ENCODE data around the gene TADA3. TPM values are rescaled to one million over a fixed set of nuclear protein-coding genes. Genes with fewer than 3 reads are reported as not detected.

TADA3 gene
- total and polyA plus RNA-seq, 9 of the 15 experiments (the other 6 are each of a cell fraction or from before 2014, with no cell fraction given), result 4.1 to 110 (median 74.8) TPM

- TF ChIP-seq SIN3A (IDR thresholded peaks at IDR 0.05; ENCODE audit: borderline replicate concordance in 2 of 2, control insufficient read depth in 1 of 2, low read depth in 2 of 2, low read length in 2 of 2) (peak in 1 of 2 experiments; percentile 78; a peak in 1 of 4 replicates), NCOA1 (IDR thresholded peaks at IDR 0.05; ENCODE audit: low read depth) (0 out of 2 replicates have a peak, but pooled peaks have one; percentile 6), TAF7 (tag; IDR thresholded peaks at IDR 0.05) (peak; percentile 93), FOSL1 (tag; conservative IDR thresholded peaks at IDR 0.05) (no peak), NKRF (IDR thresholded peaks at IDR 0.05; ENCODE audit: borderline replicate concordance) (peak; percentile 84; the same call in 1 of the 2 replicates), AFF4 (CRISPR knock-in tag; IDR thresholded peaks at IDR 0.05) (peak; percentile 91), NFYB (IDR thresholded peaks at IDR 0.05; ENCODE audit: extremely low read depth, insufficient read length) (no peak), ZNF197 (CRISPR knock-in tag; IDR thresholded peaks at IDR 0.05; ENCODE audit: low read depth) (no peak; the same call in 1 of the 2 replicates), MAZ (CRISPR knock-in tag; conservative IDR thresholded peaks at IDR 0.05 in 1 of 2, IDR thresholded peaks at IDR 0.05 in 1 of 2) (no peak), EWSR1 (IDR thresholded peaks at IDR 0.05; ENCODE audit: borderline replicate concordance, low read depth, partially characterized antibody) (no peak), NCOR1 (IDR thresholded peaks at IDR 0.05) (0 out of 2 replicates have a peak, but pooled peaks have one; percentile 35), CREB1 (IDR thresholded peaks at IDR 0.05) (no peak), CREB1 (CRISPR knock-in tag; IDR thresholded peaks at IDR 0.05) (0 out of 2 replicates have a peak, but pooled peaks have one; percentile 34), SPI1 (IDR thresholded peaks at IDR 0.05; ENCODE audit: borderline replicate concordance, low read depth, low read length) (peak; percentile 51; the same call in 1 of the 2 replicates), BHLHE40 (IDR thresholded peaks at IDR 0.05; ENCODE audit: low read length) (no peak; the same call in 1 of the 2 replicates), ZBTB26 (CRISPR knock-in tag; IDR thresholded peaks at IDR 0.05) (no peak), ZNF584 (CRISPR knock-in tag; IDR thresholded peaks at IDR 0.05; ENCODE audit: low read depth) (no peak), ARNT (IDR thresholded peaks at IDR 0.05) (peak in 1 of 2 experiments; percentile 14; a peak in 1 of 4 replicates), MBD1 (CRISPR knock-in tag; IDR thresholded peaks at IDR 0.05) (no peak)
These were observed 998 bp upstream of the TADA3 start (continued) for GRCh38 chr3:9793161-9793781.

Measured in K562 (cell line).